ENCODE data around the gene KCNH3. TPM values are rescaled to one million over a fixed set of nuclear protein-coding genes. Genes with fewer than 3 reads are reported as not detected.

Gene KCNH3
- total and polyA plus RNA-seq, 8 donors = 0.25 to 0.61 (median 0.49) TPM; not detected in 4

GRCh38 chr12:49568442-49569162, 29.8 kb downstream of the KCNH3 start:
- H3K27me3 ChIP-seq = no peaks in the 10 kb centered on the region
- DNase-seq = no peak
- intact Hi-C loops (cut with DNase I; ENCODE audit: low total_unique reads) = no loop called here
- peaks cover 15 to 30% (median 23%) of the 10 kb centered on the region in 4 donors for H3K36me3 ChIP-seq
- peaks cover 17 to 64% (median 40%) of the 10 kb centered on the region in 4 donors for H3K4me1 ChIP-seq
- peak overlapping the region in 4 of 5 donors; percentile 91 to 98 (median 94) for H3K27ac ChIP-seq
- TF ChIP-seq POLR2A (IDR thresholded peaks at IDR 0.05) (no peak), EP300 (IDR thresholded peaks at IDR 0.05) (no peak), CTCF (IDR thresholded peaks at IDR 0.05) (no peak), POLR2AphosphoS5 (IDR thresholded peaks at IDR 0.05) (no peak)
- H3K9me3 ChIP-seq = no peaks in the 10 kb centered on the region
- H3K4me3 ChIP-seq = peak overlapping the region; percentile 74 to 100 (median 97)
- WGBS, 5 donors = 1 to 2% (median 2%) methylated on average over 19 of the region's 19 CpGs

DNA sequence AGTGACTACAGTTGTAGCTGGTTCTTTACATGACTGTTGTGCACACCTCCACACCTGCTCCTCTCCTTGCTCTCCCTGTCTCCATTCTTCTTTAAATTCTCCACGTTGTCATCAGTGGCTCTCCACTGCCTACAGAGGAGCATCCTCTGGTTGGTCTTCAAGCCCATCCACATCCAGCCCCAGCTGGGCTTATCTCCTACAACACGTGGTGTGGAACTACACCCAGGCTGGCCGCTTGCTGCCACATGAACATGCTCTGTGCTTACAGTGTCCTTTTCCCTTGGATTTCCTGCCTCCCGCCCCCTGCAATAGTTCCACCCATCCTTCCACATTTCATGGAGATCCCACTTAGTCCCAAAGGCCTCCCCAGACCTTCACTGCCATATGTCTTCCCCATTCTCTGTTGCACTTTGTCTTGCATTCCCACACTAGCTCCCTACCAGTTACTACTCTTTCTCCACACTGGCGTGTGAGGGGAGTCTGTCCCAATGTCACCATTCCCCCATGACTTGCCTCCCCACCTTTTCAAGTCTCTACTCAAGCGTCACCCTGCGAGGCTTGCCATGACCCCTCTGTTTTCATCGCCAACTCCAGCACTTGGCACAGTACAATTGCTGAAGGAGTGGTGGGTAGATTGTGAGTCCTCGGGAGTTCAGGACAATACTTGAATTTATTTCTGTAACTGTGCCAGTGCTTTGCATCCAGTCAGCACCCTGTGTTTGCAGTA, 38.9 kb downstream of the KCNH3 start:
- H3K27ac ChIP-seq = no peak overlapping the region
- peaks cover 0 to 29% (median 15%) of the 10 kb centered on the region in 4 donors for H3K36me3 ChIP-seq
- H3K9me3 ChIP-seq = no peaks in the 10 kb centered on the region
- no peak for DNase-seq
- H3K27me3 ChIP-seq = no peaks in the 10 kb centered on the region
- no peak overlapping the region for H3K4me3 ChIP-seq
- intact Hi-C loops (cut with DNase I; ENCODE audit: low total_unique reads) = no loop called here
- WGBS, 5 donors = 70 to 81% (median 73%) methylated on average over 9 of the region's 9 CpGs
- H3K4me1 ChIP-seq = peaks cover 1 to 18% (median 13%) of the 10 kb centered on the region in 4 donors
- TF ChIP-seq POLR2AphosphoS5 (IDR thresholded peaks at IDR 0.05) = no peak

DNA sequence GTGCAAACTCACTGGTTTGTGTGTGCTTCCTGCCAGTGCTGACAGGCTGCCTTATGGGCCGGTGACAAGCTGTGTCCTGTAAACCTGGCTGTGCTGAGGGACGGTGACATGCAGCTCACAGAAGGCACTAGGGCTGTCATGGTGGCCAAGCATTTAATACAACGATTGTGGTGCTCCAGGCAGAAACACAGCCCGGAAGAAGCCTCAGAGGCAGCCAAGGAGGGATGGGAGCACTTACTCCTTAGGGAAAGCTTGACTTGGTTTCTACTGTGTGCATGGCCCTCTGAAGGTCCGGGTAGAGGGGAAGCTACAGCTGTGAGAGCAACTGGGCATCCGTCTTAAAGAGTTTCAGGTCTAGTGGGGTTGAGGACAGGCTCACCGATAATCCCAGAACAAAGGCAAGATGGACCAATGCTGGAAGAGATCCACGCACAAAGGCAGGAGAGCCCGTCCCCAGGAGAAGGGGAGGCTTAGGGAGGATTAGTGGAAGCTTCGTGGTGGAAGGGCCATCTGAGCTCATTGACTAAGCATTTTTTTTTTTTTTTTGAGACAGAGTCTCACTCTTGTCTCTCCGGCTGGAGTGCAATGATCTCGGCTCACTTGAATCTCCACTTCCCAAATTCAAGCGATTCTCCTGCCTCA, 39.8 kb downstream of the KCNH3 start:
- TF ChIP-seq EP300 (IDR thresholded peaks at IDR 0.05) (no peak), POLR2A (IDR thresholded peaks at IDR 0.05) (no peak), POLR2AphosphoS5 (IDR thresholded peaks at IDR 0.05) (no peak), CTCF (IDR thresholded peaks at IDR 0.05) (no peak)
- WGBS, 5 donors = 80 to 90% (median 87%) methylated on average over 12 to 13 of the region's 13 CpGs
- intact Hi-C loops (cut with DNase I; ENCODE audit: low total_unique reads) = no loop called here
- Histone ChIP-seq H3K27ac (no peak overlapping the region), H3K27me3 (no peaks in the 10 kb centered on the region), H3K4me3 (no peak overlapping the region), H3K9me3 (no peaks in the 10 kb centered on the region), H3K36me3 (peaks cover 0 to 29% (median 13%) of the 10 kb centered on the region in 4 donors), H3K4me1 (peaks cover 8 to 27% (median 18%) of the 10 kb centered on the region in 4 donors)
- no peak for DNase-seq

DNA sequence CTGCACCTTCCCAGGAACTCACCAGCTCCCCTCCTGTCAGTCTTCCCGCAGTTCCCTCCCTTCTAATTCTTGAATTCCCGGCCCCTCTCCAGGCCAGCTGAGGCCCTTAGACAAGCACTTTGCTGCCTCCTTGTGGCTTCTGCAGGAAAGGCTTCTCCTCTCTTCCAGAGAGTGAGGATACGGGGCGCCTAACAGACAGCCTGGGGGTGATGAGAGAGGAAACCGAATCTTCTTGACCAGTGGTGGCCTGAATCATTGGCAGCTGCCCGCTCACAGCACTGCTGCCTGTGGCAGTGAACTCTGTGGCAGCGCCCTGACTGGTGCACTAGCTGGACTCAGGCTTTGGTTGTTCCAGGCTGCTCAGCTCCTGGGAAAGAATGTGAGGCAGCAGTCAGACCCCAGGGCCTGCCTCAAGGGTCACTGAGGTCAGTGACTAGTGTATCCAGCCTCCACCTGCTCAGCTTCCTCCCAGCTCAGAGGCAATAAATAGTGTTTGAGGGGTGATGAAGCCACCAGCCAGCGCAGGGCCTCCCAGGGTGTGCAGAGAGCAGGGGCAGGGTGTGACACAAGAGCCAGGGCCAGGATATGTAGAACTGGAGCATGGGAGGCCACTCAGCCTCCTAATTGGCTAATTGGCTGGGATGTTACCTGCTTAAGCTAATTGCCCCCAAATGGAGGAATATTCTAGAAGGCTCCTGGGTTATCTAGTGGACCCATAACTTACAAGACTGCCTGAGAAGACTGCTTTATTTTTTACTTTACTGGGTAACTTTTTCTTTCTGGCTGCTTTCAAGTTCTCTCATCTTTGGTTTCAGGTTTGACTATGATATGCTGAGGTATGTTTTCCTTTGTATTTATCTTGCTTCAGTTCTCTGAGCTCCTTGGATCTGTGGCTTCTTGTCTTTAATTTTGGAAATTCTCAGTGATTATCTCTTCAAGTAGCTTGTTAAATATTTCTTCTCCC, 42.0 kb downstream of the KCNH3 start:
- 20 to 35% (median 25%) methylated on average over 8 of the region's 8 CpGs for WGBS, 5 donors
- H3K27ac ChIP-seq = no peak overlapping the region
- peaks cover 8 to 37% (median 21%) of the 10 kb centered on the region in 4 donors for H3K4me1 ChIP-seq
- peak; percentile 78 to 91 for DNase-seq
- intact Hi-C loops (cut with DNase I; ENCODE audit: low total_unique reads) = no loop called here
- H3K9me3 ChIP-seq = no peaks in the 10 kb centered on the region
- H3K4me3 ChIP-seq = no peak overlapping the region
- H3K36me3 ChIP-seq = peaks cover 0 to 12% (median 6%) of the 10 kb centered on the region in 4 donors
- TF ChIP-seq EP300 (IDR thresholded peaks at IDR 0.05) (no peak), POLR2A (IDR thresholded peaks at IDR 0.05) (no peak), CTCF (IDR thresholded peaks at IDR 0.05) (peak in 5 of 7 experiments; percentile 57 to 81 (median 69)), POLR2AphosphoS5 (IDR thresholded peaks at IDR 0.05) (no peak)
- no peaks in the 10 kb centered on the region for H3K27me3 ChIP-seq

All from stomach (tissue), 9 donors.